GM08714 (cell line): ENCODE results near the gene AOAH.
A peak's percentile ranks its signal among the peaks of the same experiment; 100 is the strongest.

ENCODE experiments used
- H3K4me3 ChIP-seq: fragments of 200-500 bp; sonication (Bioruptor generic); 2 replicates; pipeline ENCODE4 v1.5.1; 2014; ENCODE audit warnings: mild to moderate bottlenecking, low read length, inconsistent platforms
- ZNF274 ChIP-seq: IDR thresholded peaks from 2 replicates; pipeline ENCODE4 v1.6.1; 2012; ENCODE audit warnings: mild to moderate bottlenecking, low read depth, low read length

The AOAH gene

DNA sequence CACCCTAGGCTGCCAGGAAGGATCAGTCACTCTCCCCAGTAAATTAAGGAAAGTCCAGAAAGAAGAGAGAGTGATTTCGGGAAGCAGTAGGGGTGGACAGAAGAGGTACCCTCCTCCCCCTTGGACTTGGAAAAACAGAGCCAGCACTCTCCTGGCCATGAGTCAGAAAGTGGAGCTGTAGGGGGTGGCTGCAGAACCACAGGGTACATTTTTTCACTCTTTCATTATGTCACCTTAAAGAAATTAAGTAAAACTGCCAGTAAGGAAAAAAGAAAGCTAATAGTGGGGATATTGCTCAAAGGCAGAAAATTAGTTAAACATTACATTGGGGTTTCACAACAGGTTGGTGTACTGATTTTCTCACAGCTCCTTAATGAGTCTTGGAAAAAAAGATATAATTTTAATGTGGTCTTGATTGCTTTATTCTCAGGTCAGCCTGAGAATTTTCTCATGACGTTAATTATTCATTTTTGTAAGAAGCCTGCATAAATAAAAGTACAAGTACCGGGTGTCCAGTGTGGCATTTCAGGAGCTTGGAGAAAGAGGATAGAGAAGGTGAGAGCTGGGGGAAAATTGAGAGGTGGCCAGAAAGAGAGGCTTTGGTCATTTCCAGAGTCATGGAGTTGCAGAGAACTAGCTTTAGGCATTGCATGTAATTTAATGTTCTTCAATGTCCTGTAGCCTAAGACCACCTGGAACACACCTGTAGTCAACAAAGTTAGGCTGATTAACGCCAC lies 23.2 kb upstream of the AOAH start:
- peak overlapping the region; percentile 28; the same call in 1 of the 2 replicates for H3K4me3 ChIP-seq
- TF ChIP-seq ZNF274 = no peak

DNA sequence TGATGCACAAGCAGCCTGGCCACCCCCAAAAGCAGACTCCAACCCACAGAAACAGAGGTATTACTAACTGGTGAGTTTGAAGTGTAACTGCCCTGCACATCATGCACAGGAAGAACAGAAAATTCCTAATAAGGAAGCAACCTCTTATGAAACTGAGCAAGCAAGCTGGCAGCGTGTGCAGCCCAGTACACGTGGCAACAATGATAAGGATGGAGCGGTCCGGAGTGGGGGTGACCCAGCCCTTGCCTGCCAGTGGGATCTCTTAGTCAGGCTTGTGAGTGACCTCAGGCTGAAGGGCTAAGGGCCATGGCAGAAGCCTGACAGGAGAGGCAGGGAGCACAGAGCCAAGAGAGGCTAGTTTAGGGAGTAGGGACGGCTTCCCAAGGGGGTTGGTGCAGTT lies 22.1 kb upstream of the AOAH start:
- H3K4me3 ChIP-seq = no peak overlapping the region
- TF ChIP-seq ZNF274 = no peak

DNA sequence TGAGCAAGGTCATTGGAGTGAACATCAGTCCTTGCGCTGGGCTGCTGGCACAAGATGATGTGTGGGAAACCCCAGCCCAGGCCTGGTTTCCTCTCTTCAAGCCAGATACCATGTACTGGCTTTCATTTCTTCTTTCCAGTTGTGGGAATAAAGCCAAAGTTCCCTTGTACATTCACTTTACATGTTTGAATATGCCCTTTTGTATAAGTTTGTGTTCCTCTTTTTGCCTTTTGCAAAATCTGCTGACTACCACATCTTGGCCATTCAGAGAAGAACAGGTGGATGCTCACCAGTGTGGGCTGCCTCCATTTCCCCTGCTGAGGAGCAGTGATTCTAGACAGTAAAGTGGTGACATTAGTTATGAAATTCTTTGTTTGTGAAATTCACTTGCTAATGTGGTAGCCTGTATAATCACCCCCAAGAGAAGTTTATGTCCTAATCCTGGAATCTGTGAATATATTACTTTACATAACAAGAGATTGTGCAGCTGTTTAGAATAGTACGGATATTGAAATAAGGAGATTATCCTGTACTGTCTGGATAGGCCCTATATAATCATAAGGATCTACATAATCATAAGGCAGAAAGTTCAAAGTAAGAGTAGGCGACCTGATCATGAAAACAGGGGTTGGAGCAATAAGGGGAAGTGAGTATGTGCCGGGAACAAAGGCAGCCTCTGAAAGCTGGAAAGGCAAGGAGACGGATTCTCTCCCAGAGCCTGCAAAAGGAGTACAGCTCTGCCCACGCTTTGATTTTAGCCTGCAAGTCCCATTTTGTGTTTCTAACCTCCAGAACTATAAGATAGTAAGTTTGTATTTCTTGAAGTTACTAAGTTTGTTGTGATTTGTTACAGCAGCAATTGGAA lies 18.8 kb upstream of the AOAH start:
- no peak overlapping the region for H3K4me3 ChIP-seq
- TF ChIP-seq ZNF274 = no peak

DNA sequence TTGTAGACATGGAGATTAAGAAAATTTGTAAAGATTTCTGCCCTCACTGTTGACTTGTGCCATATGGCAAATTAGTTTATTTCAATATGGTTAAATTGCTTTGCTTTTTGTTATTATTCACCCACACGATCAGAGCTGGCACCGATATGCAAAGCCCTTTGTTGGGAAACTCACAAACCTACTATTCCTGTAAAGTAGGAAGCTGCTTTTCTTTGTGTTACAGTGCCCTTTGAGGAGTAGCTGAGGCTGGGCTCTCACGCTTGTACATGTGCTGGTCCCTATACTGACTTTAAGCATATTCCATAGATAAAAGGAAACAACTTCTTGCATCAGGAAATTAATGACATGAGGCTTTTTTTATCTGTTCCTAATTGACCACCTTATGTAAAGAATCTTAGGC lies 17.6 kb upstream of the AOAH start:
- TF ChIP-seq ZNF274 = no peak
- no peak overlapping the region for H3K4me3 ChIP-seq

DNA sequence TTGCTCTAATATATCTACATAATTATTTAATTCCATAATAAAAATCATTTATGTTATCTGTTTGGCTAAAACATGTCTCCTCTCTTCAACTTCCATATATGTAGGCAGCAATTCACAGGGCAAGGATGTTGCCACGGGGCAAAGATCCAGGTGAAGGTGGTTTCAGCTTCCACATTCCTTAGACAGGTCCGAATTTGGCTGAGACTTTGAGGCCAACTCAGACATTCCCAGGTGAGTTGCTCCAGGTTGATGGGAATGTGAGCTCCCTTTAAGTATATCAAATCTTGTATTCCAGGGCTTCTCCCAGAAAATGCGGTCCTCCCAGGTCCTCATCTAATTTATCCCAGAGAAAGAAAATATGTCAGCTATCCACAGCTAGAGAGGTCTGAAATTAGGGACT lies 15.1 kb upstream of the AOAH start:
- no peak for TF ChIP-seq ZNF274
- no peak overlapping the region for H3K4me3 ChIP-seq

DNA sequence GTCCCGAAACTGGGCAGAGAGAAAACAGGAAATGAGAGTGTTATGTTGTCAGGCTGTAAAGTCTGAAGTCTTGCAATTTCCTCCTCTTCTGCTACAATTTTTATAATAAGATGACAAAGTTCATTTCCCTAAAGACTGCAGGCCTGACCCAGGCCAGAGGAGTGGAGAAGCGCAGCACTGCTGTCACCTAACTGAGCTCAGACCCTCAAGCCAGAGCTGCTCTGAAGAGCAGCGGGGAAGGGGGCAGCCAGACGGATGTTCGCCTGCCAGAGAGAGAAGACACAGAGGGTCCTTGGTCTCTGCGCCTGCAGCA lies 12.6 kb upstream of the AOAH start:
- TF ChIP-seq ZNF274 = no peak
- H3K4me3 ChIP-seq = no peak overlapping the region

DNA sequence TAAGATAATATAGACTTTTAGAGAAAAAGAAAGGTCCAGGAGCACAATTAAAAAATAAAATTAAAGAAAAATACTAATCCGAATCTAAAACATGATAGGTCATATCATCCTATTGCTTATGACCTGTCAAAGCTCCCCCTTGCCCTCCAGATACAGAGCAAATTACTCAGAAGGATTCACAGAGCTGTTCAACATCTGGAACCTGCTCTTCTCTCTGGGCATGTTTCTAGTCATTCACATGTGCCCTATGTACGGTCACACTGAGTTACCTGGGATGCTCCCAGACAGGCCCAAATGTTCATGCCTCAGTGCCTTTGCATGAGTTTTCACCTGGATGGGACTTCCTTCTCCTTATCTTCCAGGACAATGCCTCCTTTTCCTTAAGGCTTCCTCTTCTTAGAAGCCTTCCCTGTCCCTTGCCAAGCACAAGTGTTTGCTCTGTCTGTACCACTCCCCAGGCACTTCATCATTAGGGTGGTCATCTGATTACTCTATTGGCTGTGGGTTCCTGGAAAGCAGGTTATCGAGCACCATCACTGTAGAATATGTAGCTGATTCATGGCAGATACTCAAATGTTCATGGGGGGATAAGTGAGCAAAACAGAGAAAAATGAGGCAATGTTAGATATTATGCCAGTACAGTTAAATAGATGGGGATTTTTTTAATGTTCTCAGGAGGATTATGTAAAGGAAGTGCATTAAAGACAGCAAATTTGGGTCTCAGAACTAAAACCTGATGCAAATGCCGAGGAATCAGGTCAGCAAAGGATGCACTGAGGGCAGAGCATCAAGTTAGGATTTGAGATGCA lies 12.0 kb upstream of the AOAH start:
- peak overlapping the region; percentile 10; the same call in 1 of the 2 replicates for H3K4me3 ChIP-seq
- no peak for TF ChIP-seq ZNF274

DNA sequence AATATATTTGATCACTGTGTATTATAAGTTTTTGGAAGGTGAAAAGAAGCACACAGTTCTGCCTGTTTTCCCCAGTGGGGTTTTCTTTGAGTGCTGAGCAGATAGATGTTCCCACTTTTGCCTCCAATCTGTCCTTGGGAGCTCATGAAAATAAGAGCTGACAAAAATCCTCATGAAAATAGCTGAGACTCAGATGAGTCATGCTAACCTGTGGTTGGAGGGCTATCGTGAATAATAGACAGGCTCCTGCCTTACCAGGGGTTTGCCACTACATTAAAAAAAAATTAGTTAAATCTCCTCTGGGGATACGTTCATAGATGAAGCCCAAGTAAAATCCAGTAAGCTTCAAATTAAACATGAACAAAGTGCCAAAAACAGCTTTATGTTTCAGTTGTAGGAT lies 10.9 kb upstream of the AOAH start:
- H3K4me3 ChIP-seq = no peak overlapping the region
- no peak for TF ChIP-seq ZNF274

DNA sequence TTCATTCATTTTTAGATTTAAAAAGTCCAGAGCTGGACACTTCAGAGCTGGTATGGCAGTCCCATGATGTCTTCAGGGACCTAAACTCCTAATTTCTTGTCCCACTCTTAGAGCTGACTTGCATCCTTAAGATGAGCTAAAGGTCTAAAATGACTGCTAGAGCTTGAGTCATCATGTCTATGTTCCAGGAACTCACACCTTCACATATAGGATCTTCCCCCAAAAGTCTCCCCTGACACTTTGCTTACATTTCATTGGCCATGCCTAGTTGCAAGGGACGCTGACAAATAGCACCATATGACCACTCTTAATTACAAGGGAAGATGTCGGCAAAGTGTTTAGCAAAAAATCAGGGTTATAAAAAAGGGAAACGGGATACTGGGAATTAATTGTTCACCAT lies 10.4 kb upstream of the AOAH start:
- no peak overlapping the region for H3K4me3 ChIP-seq
- no peak for TF ChIP-seq ZNF274

DNA sequence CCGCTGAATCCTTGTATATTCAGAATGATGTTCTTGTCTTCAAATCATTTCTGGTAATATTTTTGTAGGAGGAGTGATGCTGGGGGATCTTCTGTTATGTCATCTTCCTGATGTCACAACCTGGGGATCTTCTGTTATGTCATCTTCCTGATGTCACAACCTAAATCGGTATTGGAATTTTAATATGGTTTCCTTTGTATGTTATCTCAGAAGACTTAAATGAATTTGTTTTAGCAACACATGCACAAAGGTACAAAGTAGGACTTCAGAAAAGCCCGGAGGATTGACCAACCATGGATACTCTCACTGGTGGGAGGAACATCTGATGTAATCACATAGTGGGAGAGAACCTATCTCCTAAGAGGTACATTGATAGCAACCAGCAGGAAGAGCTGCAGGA lies 9.1 kb upstream of the AOAH start:
- no peak overlapping the region for H3K4me3 ChIP-seq
- no peak for TF ChIP-seq ZNF274

DNA sequence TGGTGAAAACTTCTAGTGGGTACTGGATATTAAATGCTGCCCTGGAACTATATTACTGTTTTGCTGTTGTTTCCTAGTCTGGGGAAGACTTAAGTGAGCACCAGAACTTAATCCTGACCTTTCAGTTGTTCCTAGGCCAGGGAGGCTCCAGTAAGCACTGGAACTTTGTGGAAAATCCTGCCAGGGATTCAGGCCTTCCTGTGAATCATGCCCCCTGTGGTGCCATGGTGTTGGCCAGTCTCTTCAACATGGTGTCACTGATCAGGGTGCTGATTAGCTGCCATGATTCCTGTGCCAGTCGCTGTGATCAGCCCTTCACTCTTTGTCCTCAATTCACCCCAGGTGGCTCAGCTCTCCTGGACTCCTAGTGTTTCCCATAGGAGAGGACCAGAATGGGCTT lies 8.5 kb upstream of the AOAH start:
- H3K4me3 ChIP-seq = no peak overlapping the region
- no peak for TF ChIP-seq ZNF274

DNA sequence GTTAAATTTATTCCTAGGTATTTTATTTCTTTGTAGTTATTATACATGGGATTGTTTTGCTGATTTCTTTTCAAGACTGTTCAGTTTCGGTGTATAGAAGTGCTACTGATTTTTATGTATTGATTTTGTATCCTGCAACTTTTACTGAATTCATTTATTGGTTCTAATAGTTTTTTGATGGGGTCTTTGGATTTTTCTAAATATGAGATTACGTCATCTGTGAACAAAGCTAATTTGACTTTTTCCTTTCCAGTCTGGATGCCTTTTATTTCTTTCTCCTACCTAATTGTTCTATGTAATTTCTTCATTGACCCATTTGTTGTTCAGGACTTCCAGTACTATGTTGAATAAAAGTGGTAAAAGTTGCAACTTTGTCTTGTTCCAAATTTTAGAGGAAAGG lies 5.8 kb upstream of the AOAH start:
- no peak overlapping the region for H3K4me3 ChIP-seq
- no peak for TF ChIP-seq ZNF274

DNA sequence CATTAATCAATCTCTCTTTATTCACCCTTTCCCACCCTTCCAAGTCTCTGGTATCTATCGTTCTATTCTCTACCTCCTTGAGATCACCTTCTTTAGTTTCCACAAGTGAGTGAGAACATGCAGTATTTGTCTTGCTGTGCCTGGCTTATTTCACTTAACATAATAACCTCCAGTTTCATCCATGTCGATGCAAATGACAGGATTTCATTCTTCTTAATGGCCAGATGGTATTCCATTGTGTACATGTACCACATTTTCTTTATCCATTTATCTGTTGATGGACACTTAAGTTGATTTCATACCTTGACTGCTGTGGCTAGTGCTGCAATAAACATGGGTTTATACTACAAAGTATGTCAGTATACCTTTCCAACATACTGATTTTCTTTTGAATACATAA lies 3.8 kb upstream of the AOAH start:
- no peak for TF ChIP-seq ZNF274
- H3K4me3 ChIP-seq = no peak overlapping the region

DNA sequence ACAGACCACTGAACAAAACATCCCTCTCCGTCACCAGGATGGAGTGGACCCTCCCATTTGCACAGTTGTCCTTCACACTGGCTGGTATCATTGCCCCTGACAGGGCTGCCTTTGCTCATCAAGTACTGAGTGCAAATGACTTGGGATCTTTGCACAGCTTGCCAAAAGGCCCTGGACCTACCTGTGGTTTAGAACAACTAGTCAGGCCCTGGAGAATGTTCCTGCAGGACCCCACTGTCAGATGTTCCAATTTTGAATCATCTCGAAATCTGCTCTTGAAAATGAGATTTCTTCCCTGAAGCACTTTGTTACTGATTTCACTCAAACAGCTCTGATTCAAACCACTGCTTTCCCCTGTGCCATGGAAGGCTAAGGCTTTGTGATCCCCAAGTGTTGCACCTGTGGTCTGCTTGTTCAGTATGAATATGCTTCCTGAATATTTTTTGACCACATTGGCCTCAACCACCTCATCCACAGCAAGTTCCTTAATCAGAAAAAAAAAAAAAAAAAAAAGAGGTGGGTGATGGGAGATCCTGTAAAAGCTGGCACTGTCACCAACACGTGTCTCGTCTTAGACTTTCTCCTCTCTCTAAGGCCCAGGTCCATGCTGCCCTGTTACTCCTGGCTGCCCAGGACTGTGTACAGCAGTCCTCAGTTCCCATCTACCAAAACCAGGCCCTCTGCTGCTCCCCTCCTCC lies 2.7 kb upstream of the AOAH start:
- no peak for TF ChIP-seq ZNF274
- H3K4me3 ChIP-seq = no peak overlapping the region
